Vagina (tissue), 2 donors: ENCODE data around the gene CLEC4D.

ENCODE experiments used
- POLR2A ChIP-seq, 2 donors: fragments of 450-650 bp; IDR thresholded peaks; one replicate each; pipeline ENCODE4 v1.6.1; 2017; ENCODE audit warnings: antibody characterized with exemption in 2 of 2, mild to moderate bottlenecking in 2 of 2, moderate library complexity in 2 of 2
- POLR2AphosphoS5 ChIP-seq, 2 donors: sonication (generic); formaldehyde crosslinking; IDR thresholded peaks; one replicate each; pipeline ENCODE4 v1.9.0; 2017; ENCODE audit warnings: antibody characterized with exemption in 2 of 2, mild to moderate bottlenecking in 2 of 2, low read depth in 1 of 2; ENCODE audit not compliant: insufficient read depth in 1 of 2
- TF ChIP-seq, protein P1 (sequence below), 3 experiments: fragments of 450-650 bp in 2 of 3; fragments of 200-600 bp in 1 of 3; sonication (generic) in 1 of 3; IDR thresholded peaks; one replicate each; pipeline ENCODE4 v1.5.1; 2017 to 2019; ENCODE audit warnings: antibody characterized with exemption in 3 of 3, mild to moderate bottlenecking in 2 of 3, moderate library complexity in 2 of 3

DNA sequence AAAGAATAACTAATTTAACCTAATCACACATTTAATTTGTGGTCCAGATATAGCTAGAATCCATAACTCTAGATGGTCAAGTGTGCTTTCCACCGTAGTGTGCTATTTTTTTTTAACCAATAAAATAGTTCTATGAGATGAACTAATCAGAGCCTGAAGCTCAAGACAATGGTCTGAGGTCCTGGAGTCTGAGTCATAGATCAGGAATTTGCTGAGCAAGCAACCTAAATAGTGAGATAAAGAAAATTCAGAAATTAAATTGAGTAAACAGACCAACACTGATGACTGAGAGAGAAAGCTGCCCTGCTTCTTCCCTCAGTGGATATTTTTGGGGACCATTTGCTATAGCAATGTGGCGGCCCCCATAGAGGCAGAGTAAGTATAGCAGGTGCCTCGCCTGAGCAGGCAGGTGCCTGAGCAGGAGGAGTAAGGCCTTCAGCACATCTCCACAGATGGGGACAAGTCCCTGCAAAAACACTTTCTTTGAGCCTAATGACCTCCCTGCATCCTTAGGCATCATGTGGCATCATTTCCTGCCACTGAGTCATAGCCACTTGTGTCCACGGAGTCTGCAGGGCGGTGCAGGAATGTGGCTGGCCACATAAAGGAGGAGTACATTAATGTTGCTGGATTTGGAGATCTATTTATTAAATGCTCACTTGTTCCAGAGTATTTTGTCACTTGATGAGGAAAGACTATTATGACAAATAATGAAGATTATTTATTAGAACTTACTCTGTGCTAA, 41.3 kb downstream of the CLEC4D start:
- TF ChIP-seq POLR2A (IDR thresholded peaks at IDR 0.05) (no peak), POLR2AphosphoS5 (IDR thresholded peaks at IDR 0.05; ENCODE audit: insufficient read depth in 1 of 2, low read depth in 1 of 2) (no peak)
- TF ChIP-seq, protein P1, sequence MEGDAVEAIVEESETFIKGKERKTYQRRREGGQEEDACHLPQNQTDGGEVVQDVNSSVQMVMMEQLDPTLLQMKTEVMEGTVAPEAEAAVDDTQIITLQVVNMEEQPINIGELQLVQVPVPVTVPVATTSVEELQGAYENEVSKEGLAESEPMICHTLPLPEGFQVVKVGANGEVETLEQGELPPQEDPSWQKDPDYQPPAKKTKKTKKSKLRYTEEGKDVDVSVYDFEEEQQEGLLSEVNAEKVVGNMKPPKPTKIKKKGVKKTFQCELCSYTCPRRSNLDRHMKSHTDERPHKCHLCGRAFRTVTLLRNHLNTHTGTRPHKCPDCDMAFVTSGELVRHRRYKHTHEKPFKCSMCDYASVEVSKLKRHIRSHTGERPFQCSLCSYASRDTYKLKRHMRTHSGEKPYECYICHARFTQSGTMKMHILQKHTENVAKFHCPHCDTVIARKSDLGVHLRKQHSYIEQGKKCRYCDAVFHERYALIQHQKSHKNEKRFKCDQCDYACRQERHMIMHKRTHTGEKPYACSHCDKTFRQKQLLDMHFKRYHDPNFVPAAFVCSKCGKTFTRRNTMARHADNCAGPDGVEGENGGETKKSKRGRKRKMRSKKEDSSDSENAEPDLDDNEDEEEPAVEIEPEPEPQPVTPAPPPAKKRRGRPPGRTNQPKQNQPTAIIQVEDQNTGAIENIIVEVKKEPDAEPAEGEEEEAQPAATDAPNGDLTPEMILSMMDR (IDR thresholded peaks at IDR 0.05): no peak
